CD4-positive, alpha-beta T cell (primary cell): ENCODE measurements around the gene NT5C2. TPM values are rescaled to one million over a fixed set of nuclear protein-coding genes. Genes with fewer than 3 reads are reported as not detected.
"Not testable (repeated sequence)": the region's sequence is repeated elsewhere in the genome, so short reads cannot be mapped to it uniquely, and the experiment has no call there.

Source experiments
- ATAC-seq: fragments of 200-7000 bp; cut with Tn5 transposase; one replicate; pipeline ENCODE4 v1.10.0; 2022; ENCODE audit warnings: mild to moderate bottlenecking; ENCODE audit not compliant: poor library complexity
- CTCF ChIA-PET: fragments of 350-600 bp; sonication (Branson Sonifier 250); formaldehyde crosslinking; loops from one replicate; lab custom pipeline; 2021; ENCODE audit warnings: antibody characterized with exemption, inconsistent platforms; lab: Charles Lee
- POLR2A ChIA-PET: fragments of 350-600 bp; sonication (Branson Sonifier 250); formaldehyde crosslinking; loops from one replicate; lab custom pipeline; 2021; ENCODE audit warnings: antibody characterized with exemption, inconsistent platforms; lab: Charles Lee
- DNase-seq, 14 experiments: peaks; one replicate each; pipeline ENCODE4 v3.0.0-alpha.2; 2013 to 2020; ENCODE audit warnings: mixed read lengths in 2 of 14
- H3K27ac ChIP-seq, 2 donors: one replicate each; pipeline versions ENCODE4 v1.5.1 to v1.7.0; 2013; ENCODE audit warnings: low read length in 2 of 2, low read depth in 1 of 2, mild to moderate bottlenecking in 1 of 2
- H3K27me3 ChIP-seq, 2 experiments: 1 replicate in 1 of 2; 2 replicates in 1 of 2; pipeline versions ENCODE4 v1.6.1 to v1.7.0; 2013; ENCODE audit warnings: low read length in 2 of 2, control low read depth in 1 of 2, mild to moderate bottlenecking in 1 of 2, moderate library complexity in 1 of 2; ENCODE audit not compliant: insufficient read depth in 2 of 2, control insufficient read depth in 1 of 2
- H3K36me3 ChIP-seq: one replicate; pipeline ENCODE4 v1.6.1; 2013; ENCODE audit warnings: low read length, control low read depth; ENCODE audit not compliant: insufficient read depth
- H3K4me1 ChIP-seq: one replicate; pipeline ENCODE4 v1.6.1; 2013; ENCODE audit warnings: low read length, control low read depth; ENCODE audit not compliant: insufficient read depth
- H3K4me3 ChIP-seq: one replicate; pipeline ENCODE4 v1.5.1; 2013; ENCODE audit warnings: mild to moderate bottlenecking, low read length, moderate library complexity
- H3K9me3 ChIP-seq, 2 experiments: 1 replicate in 1 of 2; 2 replicates in 1 of 2; pipeline versions ENCODE4 v1.6.1 to v1.7.0; 2013; ENCODE audit warnings: low read length in 2 of 2, mild to moderate bottlenecking in 2 of 2, control low read depth in 1 of 2, moderate library complexity in 1 of 2; ENCODE audit not compliant: control insufficient read depth in 1 of 2, insufficient read depth in 1 of 2
- H3K27ac Mint-ChIP-seq: one replicate; pipeline ENCODE4 v1.8.0; 2020; ENCODE audit warnings: mixed read lengths
- H3K27me3 Mint-ChIP-seq: one replicate; pipeline ENCODE4 v1.8.0; 2021; ENCODE audit warnings: mixed read lengths
- H3K36me3 Mint-ChIP-seq: one replicate; pipeline ENCODE4 v1.8.0; 2021; ENCODE audit warnings: low read depth, mixed read lengths
- H3K4me1 Mint-ChIP-seq: one replicate; pipeline ENCODE4 v1.8.0; 2021; ENCODE audit warnings: low read depth, mixed read lengths
- H3K4me3 Mint-ChIP-seq: one replicate; pipeline ENCODE4 v1.8.0; 2020; ENCODE audit warnings: mild to moderate bottlenecking, mixed read lengths
- H3K9me3 Mint-ChIP-seq: one replicate; pipeline ENCODE4 v1.8.0; 2020; ENCODE audit warnings: mixed read lengths
- intact Hi-C, 2 experiments: fragments of 100-400 bp; cut with DNase I in 1 of 2; cut with micrococcal nuclease in 1 of 2; formaldehyde crosslinking; loops; one replicate each; pipeline versions ENCODE4 v1.15.1 to v1.9.0; 2023 to 2025; cut with DNase I, micrococcal nuclease
- total RNA-seq, 174 experiments: library from RNA in 2 of 174; stranded (reverse) in 2 of 174; gene quantifications; one replicate each; pipeline ENCODE4 v1.2.3 and lab custom pipeline; 2021 to 2026
- TF ChIP-seq, protein P1 (sequence below): fragments of 200-600 bp; IDR thresholded peaks from one replicate; pipeline ENCODE4 v1.8.0; 2022; ENCODE audit warnings: antibody characterized with exemption, mild to moderate bottlenecking

Gene NT5C2
- total RNA-seq, 2 experiments from 2014 or later, result 43.2 to 47.8 TPM

- DNase-seq, result no peak
- no peak overlapping the region for H3K27ac Mint-ChIP-seq
- intact Hi-C loops, result no loop called here
- Histone ChIP-seq H3K27ac (no peak overlapping the region), H3K4me3 (no peak overlapping the region), H3K36me3 (no peaks in the 10 kb centered on the region), H3K4me1 (no peaks in the 10 kb centered on the region), H3K27me3 (no peaks in the 10 kb centered on the region), H3K9me3 (peaks cover 15 to 23% of the 10 kb centered on the region in 2 experiments)
- no peak overlapping the region for H3K4me3 Mint-ChIP-seq
- TF ChIP-seq, protein P1, sequence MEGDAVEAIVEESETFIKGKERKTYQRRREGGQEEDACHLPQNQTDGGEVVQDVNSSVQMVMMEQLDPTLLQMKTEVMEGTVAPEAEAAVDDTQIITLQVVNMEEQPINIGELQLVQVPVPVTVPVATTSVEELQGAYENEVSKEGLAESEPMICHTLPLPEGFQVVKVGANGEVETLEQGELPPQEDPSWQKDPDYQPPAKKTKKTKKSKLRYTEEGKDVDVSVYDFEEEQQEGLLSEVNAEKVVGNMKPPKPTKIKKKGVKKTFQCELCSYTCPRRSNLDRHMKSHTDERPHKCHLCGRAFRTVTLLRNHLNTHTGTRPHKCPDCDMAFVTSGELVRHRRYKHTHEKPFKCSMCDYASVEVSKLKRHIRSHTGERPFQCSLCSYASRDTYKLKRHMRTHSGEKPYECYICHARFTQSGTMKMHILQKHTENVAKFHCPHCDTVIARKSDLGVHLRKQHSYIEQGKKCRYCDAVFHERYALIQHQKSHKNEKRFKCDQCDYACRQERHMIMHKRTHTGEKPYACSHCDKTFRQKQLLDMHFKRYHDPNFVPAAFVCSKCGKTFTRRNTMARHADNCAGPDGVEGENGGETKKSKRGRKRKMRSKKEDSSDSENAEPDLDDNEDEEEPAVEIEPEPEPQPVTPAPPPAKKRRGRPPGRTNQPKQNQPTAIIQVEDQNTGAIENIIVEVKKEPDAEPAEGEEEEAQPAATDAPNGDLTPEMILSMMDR, result no peak
- H3K36me3 Mint-ChIP-seq, result peaks cover 8% of the 10 kb centered on the region
- no peak for ATAC-seq
- ChIA-PET CTCF (no interaction called here), POLR2A (interaction anchor here (0.6 kb wide), 1 partner anchor 1101 kb away, joined by 4 read pairs; no protein-coding TSS in a partner anchor)
- peaks cover 12% of the 10 kb centered on the region for H3K9me3 Mint-ChIP-seq
- H3K27me3 Mint-ChIP-seq, result no peaks in the 10 kb centered on the region
- no peaks in the 10 kb centered on the region for H3K4me1 Mint-ChIP-seq
Observed at GRCh38 chr10:103225939-103226338, 32.9 kb upstream of the NT5C2 start.

- not testable (repeated sequence) for H3K36me3 Mint-ChIP-seq, H3K4me1 Mint-ChIP-seq
- peaks cover 12% of the 10 kb centered on the region for H3K9me3 Mint-ChIP-seq
Observed at GRCh38 chr10:103224721-103225120, 31.6 kb upstream of the NT5C2 start.

DNA sequence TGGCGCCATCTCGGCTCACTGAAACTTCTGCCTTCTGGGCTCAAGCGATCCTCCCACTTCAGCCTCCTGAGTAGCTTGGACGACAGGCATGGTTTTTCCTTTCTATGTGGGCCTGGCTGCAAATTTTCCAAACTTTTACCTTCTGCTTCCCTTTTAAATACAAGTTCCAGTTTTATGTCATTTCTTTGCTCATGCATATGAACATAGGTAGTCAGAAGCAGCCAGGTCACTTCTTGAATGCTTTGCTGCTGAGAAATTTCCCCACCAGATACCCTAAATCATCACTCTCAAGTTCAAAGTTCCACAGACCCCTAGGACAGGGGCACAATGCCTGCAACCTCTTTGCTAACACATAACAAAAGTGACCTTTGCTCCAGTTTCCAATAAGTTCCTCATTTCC, 31.1 kb upstream of the NT5C2 start:
- POLR2A ChIA-PET, result interaction anchor here (0.6 kb wide), 1 partner anchor 12 kb away, joined by 6 read pairs; no protein-coding TSS in a partner anchor
- Mint-ChIP-seq H3K36me3 (peaks cover 8% of the 10 kb centered on the region), H3K4me1 (no peaks in the 10 kb centered on the region), H3K27ac (no peak overlapping the region), H3K4me3 (no peak overlapping the region), H3K27me3 (no peaks in the 10 kb centered on the region), H3K9me3 (peaks cover 12% of the 10 kb centered on the region)
- TF ChIP-seq, protein P1, result no peak
- DNase-seq (no peak), ATAC-seq (no peak)
- Histone ChIP-seq H3K27ac (no peak overlapping the region), H3K36me3 (no peaks in the 10 kb centered on the region), H3K4me3 (no peak overlapping the region), H3K4me1 (no peaks in the 10 kb centered on the region), H3K9me3 (peaks cover 15 to 23% of the 10 kb centered on the region in 2 experiments), H3K27me3 (no peaks in the 10 kb centered on the region)
- intact Hi-C loops, result no loop called here
- CTCF ChIA-PET, result no interaction called here

More at GRCh38 chr10:103224721-103225120, 31.6 kb upstream of the NT5C2 start:
- H3K4me1 ChIP-seq, POLR2A ChIA-PET, CTCF ChIA-PET, intact Hi-C loops, DNase-seq, H3K27me3 Mint-ChIP-seq, H3K27ac ChIP-seq, H3K4me3 Mint-ChIP-seq, ATAC-seq, H3K27ac Mint-ChIP-seq, H3K27me3 ChIP-seq, H3K36me3 ChIP-seq, H3K4me3 ChIP-seq: not testable (repeated sequence)
- peaks cover 15 to 23% of the 10 kb centered on the region in 2 experiments for H3K9me3 ChIP-seq

GRCh38 chr10:103216362-103216761, 23.3 kb upstream of the NT5C2 start:
- H3K9me3 ChIP-seq, H3K9me3 Mint-ChIP-seq, ATAC-seq, H3K27me3 Mint-ChIP-seq, POLR2A ChIA-PET, DNase-seq, H3K27ac ChIP-seq, H3K27ac Mint-ChIP-seq, intact Hi-C loops, H3K27me3 ChIP-seq, H3K36me3 ChIP-seq, CTCF ChIA-PET, H3K4me1 ChIP-seq, H3K36me3 Mint-ChIP-seq, H3K4me3 Mint-ChIP-seq, H3K4me3 ChIP-seq, H3K4me1 Mint-ChIP-seq: not testable (repeated sequence)
